ENCODE data around the gene CARD10.

Gene CARD10

GRCh38 chr22:37509059-37509860 is 10.0 kb downstream of the CARD10 start:
- no peak overlapping the region for H3K9ac ChIP-seq (ENCODE audit: low read depth, low read length, poor library complexity, severe bottlenecking)
- H3K79me2 ChIP-seq (ENCODE audit: insufficient read depth, low read length) = no peaks in the 10 kb centered on the region
- no peaks in the 10 kb centered on the region for H3K9me3 ChIP-seq (ENCODE audit: insufficient read depth, low read depth, low read length)
- H2AFZ ChIP-seq (ENCODE audit: low read length) = no peak overlapping the region
- no peaks in the 10 kb centered on the region for H3K4me1 ChIP-seq (ENCODE audit: insufficient read depth, low read length, poor library complexity, severe bottlenecking)
- H3K27me3 ChIP-seq (ENCODE audit: insufficient read depth, low read length, poor library complexity, severe bottlenecking) = no peaks in the 10 kb centered on the region
- H3K36me3 ChIP-seq (ENCODE audit: insufficient read depth, low read length) = no peaks in the 10 kb centered on the region
- H3F3A ChIP-seq (ENCODE audit: low read depth) = no peaks in the 10 kb centered on the region
- no peaks in the 10 kb centered on the region for H4K20me1 ChIP-seq (ENCODE audit: insufficient read depth, low read length, poor library complexity, severe bottlenecking)
- no peaks in the 10 kb centered on the region for H3K9me2 ChIP-seq (replicated peaks; ENCODE audit: low read depth, low read length)
- TF ChIP-seq EZH2phosphoT487 (IDR thresholded peaks at IDR 0.05; ENCODE audit: borderline replicate concordance) (no peak), CTCF (conservative IDR thresholded peaks at IDR 0.05; ENCODE audit: low read length) (no peak)
- H3K4me2 ChIP-seq (ENCODE audit: low read depth, low read length, poor library complexity, severe bottlenecking) = no peak overlapping the region
- no peak overlapping the region for H3K4me3 ChIP-seq (ENCODE audit: low read length, poor library complexity, severe bottlenecking)

GRCh38 chr22:37508431-37508992 is 10.7 kb downstream of the CARD10 start:
- Histone ChIP-seq H3K9me3 (ENCODE audit: insufficient read depth, low read depth, low read length) (no peaks in the 10 kb centered on the region), H3K9me2 (replicated peaks; ENCODE audit: low read depth, low read length) (no peaks in the 10 kb centered on the region), H3K79me2 (ENCODE audit: insufficient read depth, low read length) (no peaks in the 10 kb centered on the region), H3K4me2 (ENCODE audit: low read depth, low read length, poor library complexity, severe bottlenecking) (no peak overlapping the region), H3F3A (ENCODE audit: low read depth) (no peaks in the 10 kb centered on the region), H3K9ac (ENCODE audit: low read depth, low read length, poor library complexity, severe bottlenecking) (no peak overlapping the region), H3K36me3 (ENCODE audit: insufficient read depth, low read length) (no peaks in the 10 kb centered on the region), H3K27me3 (ENCODE audit: insufficient read depth, low read length, poor library complexity, severe bottlenecking) (no peaks in the 10 kb centered on the region), H3K4me1 (ENCODE audit: insufficient read depth, low read length, poor library complexity, severe bottlenecking) (no peaks in the 10 kb centered on the region), H4K20me1 (ENCODE audit: insufficient read depth, low read length, poor library complexity, severe bottlenecking) (no peaks in the 10 kb centered on the region), H2AFZ (ENCODE audit: low read length) (no peak overlapping the region), H3K4me3 (ENCODE audit: low read length, poor library complexity, severe bottlenecking) (no peak overlapping the region)
- TF ChIP-seq EZH2phosphoT487 (IDR thresholded peaks at IDR 0.05; ENCODE audit: borderline replicate concordance) = no peak
- no peak for TF ChIP-seq CTCF (conservative IDR thresholded peaks at IDR 0.05; ENCODE audit: low read length)

GRCh38 chr22:37507731-37508130 is 11.5 kb downstream of the CARD10 start:
- no peaks in the 10 kb centered on the region for H3K36me3 ChIP-seq (ENCODE audit: insufficient read depth, low read length)
- H3K9me2 ChIP-seq (replicated peaks; ENCODE audit: low read depth, low read length) = no peaks in the 10 kb centered on the region
- H3K79me2 ChIP-seq (ENCODE audit: insufficient read depth, low read length) = no peaks in the 10 kb centered on the region
- no peaks in the 10 kb centered on the region for H3K4me1 ChIP-seq (ENCODE audit: insufficient read depth, low read length, poor library complexity, severe bottlenecking)
- TF ChIP-seq CTCF (conservative IDR thresholded peaks at IDR 0.05; ENCODE audit: low read length) = no peak
- TF ChIP-seq EZH2phosphoT487 (IDR thresholded peaks at IDR 0.05; ENCODE audit: borderline replicate concordance) = no peak
- no peaks in the 10 kb centered on the region for H4K20me1 ChIP-seq (ENCODE audit: insufficient read depth, low read length, poor library complexity, severe bottlenecking)
- H3K27me3 ChIP-seq (ENCODE audit: insufficient read depth, low read length, poor library complexity, severe bottlenecking) = no peaks in the 10 kb centered on the region
- H2AFZ ChIP-seq (ENCODE audit: low read length) = no peak overlapping the region
- H3K9ac ChIP-seq (ENCODE audit: low read depth, low read length, poor library complexity, severe bottlenecking) = no peak overlapping the region
- no peaks in the 10 kb centered on the region for H3F3A ChIP-seq (ENCODE audit: low read depth)
- H3K4me2 ChIP-seq (ENCODE audit: low read depth, low read length, poor library complexity, severe bottlenecking) = no peak overlapping the region
- no peak overlapping the region for H3K4me3 ChIP-seq (ENCODE audit: low read length, poor library complexity, severe bottlenecking)
- no peaks in the 10 kb centered on the region for H3K9me3 ChIP-seq (ENCODE audit: insufficient read depth, low read depth, low read length)

All from Loucy (cell line).